IPS-18a (cell line): ENCODE measurements around the gene ABCC12.

Experiments
- H3K27ac ChIP-seq: one replicate; pipeline ENCODE4 v1.5.1; 2013; ENCODE audit warnings: low read length
- H3K27me3 ChIP-seq: one replicate; pipeline ENCODE4 v1.6.1; 2013; ENCODE audit warnings: mild to moderate bottlenecking, low read length; ENCODE audit not compliant: control insufficient read depth, insufficient read depth
- H3K36me3 ChIP-seq: one replicate; pipeline ENCODE4 v1.6.1; 2013; ENCODE audit warnings: low read depth, low read length; ENCODE audit not compliant: control insufficient read depth
- H3K4me1 ChIP-seq: one replicate; pipeline ENCODE4 v1.6.1; 2013; ENCODE audit warnings: low read depth, low read length; ENCODE audit not compliant: control insufficient read depth
- H3K4me3 ChIP-seq: one replicate; pipeline ENCODE4 v1.5.1; 2013; ENCODE audit warnings: low read length
- H3K9ac ChIP-seq: one replicate; pipeline ENCODE4 v1.6.1; 2013; ENCODE audit warnings: mild to moderate bottlenecking, low read length, moderate library complexity
- H3K9me3 ChIP-seq: one replicate; pipeline ENCODE4 v1.6.1; 2013; ENCODE audit warnings: low read depth, low read length; ENCODE audit not compliant: control insufficient read depth

The ABCC12 gene

GRCh38 chr16:48155926-48156789 lies at the start of gene ABCC12:
TSS of gene ABCC12 (minus strand) at chr16:48155993. CDS start at chr16:48146424, 9,569 bp downstream.
- H3K4me3 ChIP-seq: no peak within 1 kb of the TSS
- H3K27ac ChIP-seq: no peak within 1 kb of the TSS
- H3K9ac ChIP-seq: no peak within 1 kb of the TSS
- H3K4me1 ChIP-seq: no peaks in the 10 kb centered on the region
- H3K27me3 ChIP-seq: peaks cover 7% of the 10 kb centered on the region
- no peaks in the 10 kb centered on the region for H3K9me3 ChIP-seq
- H3K36me3 ChIP-seq: no peaks in the 10 kb centered on the region

GRCh38 chr16:48204825-48205151 lies 49.0 kb upstream of the ABCC12 start:
- H3K4me1 ChIP-seq: no peaks in the 10 kb centered on the region
- H3K4me3 ChIP-seq: no peak overlapping the region
- no peaks in the 10 kb centered on the region for H3K9me3 ChIP-seq
- H3K9ac ChIP-seq: no peak overlapping the region
- H3K27me3 ChIP-seq: no peaks in the 10 kb centered on the region
- no peaks in the 10 kb centered on the region for H3K36me3 ChIP-seq
- H3K27ac ChIP-seq: no peak overlapping the region

- Histone ChIP-seq H3K9me3 (no peaks in the 10 kb centered on the region), H3K27me3 (no peaks in the 10 kb centered on the region), H3K36me3 (no peaks in the 10 kb centered on the region), H3K4me1 (no peaks in the 10 kb centered on the region), H3K4me3 (no peak overlapping the region), H3K27ac (no peak overlapping the region), H3K9ac (no peak overlapping the region)
Measured at GRCh38 chr16:48203974-48204824, 48.4 kb upstream of the ABCC12 start.

- Histone ChIP-seq H3K9me3 (no peaks in the 10 kb centered on the region), H3K9ac (no peak overlapping the region), H3K4me3 (no peak overlapping the region), H3K4me1 (no peaks in the 10 kb centered on the region), H3K36me3 (no peaks in the 10 kb centered on the region), H3K27ac (no peak overlapping the region), H3K27me3 (no peaks in the 10 kb centered on the region)
Measured at GRCh38 chr16:48201515-48202201, 45.9 kb upstream of the ABCC12 start.

- H3K27me3 ChIP-seq: no peaks in the 10 kb centered on the region
- no peak overlapping the region for H3K27ac ChIP-seq
- H3K4me3 ChIP-seq: no peak overlapping the region
- no peaks in the 10 kb centered on the region for H3K9me3 ChIP-seq
- no peaks in the 10 kb centered on the region for H3K36me3 ChIP-seq
- no peak overlapping the region for H3K9ac ChIP-seq
- no peaks in the 10 kb centered on the region for H3K4me1 ChIP-seq
Measured at GRCh38 chr16:48197294-48197693, 41.5 kb upstream of the ABCC12 start.

- Histone ChIP-seq H3K4me3 (no peak overlapping the region), H3K27me3 (no peaks in the 10 kb centered on the region), H3K9me3 (no peaks in the 10 kb centered on the region), H3K27ac (no peak overlapping the region), H3K4me1 (no peaks in the 10 kb centered on the region), H3K36me3 (no peaks in the 10 kb centered on the region), H3K9ac (no peak overlapping the region)
Measured at GRCh38 chr16:48194828-48195556, 39.2 kb upstream of the ABCC12 start.

GRCh38 chr16:48193846-48194245 lies 38.1 kb upstream of the ABCC12 start:
- no peaks in the 10 kb centered on the region for H3K4me1 ChIP-seq
- no peaks in the 10 kb centered on the region for H3K27me3 ChIP-seq
- H3K9me3 ChIP-seq: no peaks in the 10 kb centered on the region
- H3K36me3 ChIP-seq: no peaks in the 10 kb centered on the region
- no peak overlapping the region for H3K4me3 ChIP-seq
- no peak overlapping the region for H3K27ac ChIP-seq
- H3K9ac ChIP-seq: no peak overlapping the region

- no peaks in the 10 kb centered on the region for H3K4me1 ChIP-seq
- H3K36me3 ChIP-seq: no peaks in the 10 kb centered on the region
- H3K9ac ChIP-seq: no peak overlapping the region
- H3K9me3 ChIP-seq: no peaks in the 10 kb centered on the region
- H3K27me3 ChIP-seq: no peaks in the 10 kb centered on the region
- H3K4me3 ChIP-seq: no peak overlapping the region
- no peak overlapping the region for H3K27ac ChIP-seq
Measured at GRCh38 chr16:48188449-48189102, 32.8 kb upstream of the ABCC12 start.

- no peaks in the 10 kb centered on the region for H3K9me3 ChIP-seq
- H3K27me3 ChIP-seq: no peaks in the 10 kb centered on the region
- no peak overlapping the region for H3K9ac ChIP-seq
- no peak overlapping the region for H3K4me3 ChIP-seq
- H3K36me3 ChIP-seq: no peaks in the 10 kb centered on the region
- H3K4me1 ChIP-seq: no peaks in the 10 kb centered on the region
- H3K27ac ChIP-seq: no peak overlapping the region
Measured at GRCh38 chr16:48187779-48188178, 32.0 kb upstream of the ABCC12 start.

GRCh38 chr16:48184681-48185080 lies 28.9 kb upstream of the ABCC12 start:
- Histone ChIP-seq H3K4me1 (no peaks in the 10 kb centered on the region), H3K9me3 (no peaks in the 10 kb centered on the region)

More at GRCh38 chr16:48184681-48185080, 28.9 kb upstream of the ABCC12 start:
- H3K27ac ChIP-seq: no peak overlapping the region
- no peaks in the 10 kb centered on the region for H3K27me3 ChIP-seq
- no peaks in the 10 kb centered on the region for H3K36me3 ChIP-seq
- H3K4me3 ChIP-seq: no peak overlapping the region
- H3K9ac ChIP-seq: no peak overlapping the region
